ENCODE measurements around the gene BICD2.

The BICD2 gene

GRCh38 chr9:92668746-92669526 lies 95.7 kb downstream of the BICD2 start:
- DNase-seq (ENCODE audit: low read depth) = no peak

- DNase-seq (ENCODE audit: low read depth) = no peak
Measured at GRCh38 chr9:92666912-92667532, 97.6 kb downstream of the BICD2 start.

- no peak for DNase-seq (ENCODE audit: low read depth)
Measured at GRCh38 chr9:92666236-92666635, 98.4 kb downstream of the BICD2 start.

- no peak for DNase-seq (ENCODE audit: low read depth)
Measured at GRCh38 chr9:92665836-92666235, 98.8 kb downstream of the BICD2 start.

GRCh38 chr9:92664394-92665152 lies 100.1 kb downstream of the BICD2 start:
- no peak for DNase-seq (ENCODE audit: low read depth)

- no peak for DNase-seq (ENCODE audit: low read depth)
Measured at GRCh38 chr9:92663951-92664350, 100.7 kb downstream of the BICD2 start.

- no peak for DNase-seq (ENCODE audit: low read depth)
Measured at GRCh38 chr9:92663126-92663525, 101.5 kb downstream of the BICD2 start.

- DNase-seq (ENCODE audit: low read depth) = no peak
Measured at GRCh38 chr9:92661743-92662142, 102.9 kb downstream of the BICD2 start.
